ENCODE measurements around the gene TENT4A.

TENT4A gene

GRCh38 chr5:6790346-6790865 is 77.2 kb downstream of the TENT4A start:
- in situ Hi-C loops (cut with MboI; ENCODE audit: low sequenced_read_pairs) = no loop called here

GRCh38 chr5:6791031-6791430 is 77.8 kb downstream of the TENT4A start:
- in situ Hi-C loops (cut with MboI; ENCODE audit: low sequenced_read_pairs) = no loop called here

DNA sequence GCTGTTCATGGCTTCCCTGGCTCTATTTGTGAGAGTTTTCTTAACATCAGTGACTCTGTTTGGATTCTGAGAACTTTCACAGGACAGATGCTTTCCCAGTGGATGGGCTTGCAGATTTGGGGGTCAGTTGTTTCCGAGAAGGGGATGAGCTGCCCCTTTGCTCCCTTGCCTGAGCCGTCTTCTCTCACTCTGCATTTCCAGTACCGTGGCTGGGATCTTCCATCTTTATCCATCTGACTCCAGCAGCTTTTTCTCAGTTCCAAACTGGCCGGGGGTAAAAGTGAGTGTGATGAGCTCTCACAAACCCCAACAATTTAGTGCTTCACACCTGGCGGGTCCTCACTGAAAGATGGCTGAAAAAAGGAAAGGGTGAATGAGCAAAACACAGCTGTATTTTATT is 79.1 kb downstream of the TENT4A start:
- in situ Hi-C loops (cut with MboI; ENCODE audit: low sequenced_read_pairs) = no loop called here

- in situ Hi-C loops (cut with MboI; ENCODE audit: low sequenced_read_pairs) = no loop called here
Measured at GRCh38 chr5:6792911-6793471, 79.8 kb downstream of the TENT4A start.

- in situ Hi-C loops (cut with MboI; ENCODE audit: low sequenced_read_pairs) = no loop called here
Measured at GRCh38 chr5:6801236-6801635, 88.0 kb downstream of the TENT4A start.

GRCh38 chr5:6803981-6804550 is 90.8 kb downstream of the TENT4A start:
- in situ Hi-C loops (cut with MboI; ENCODE audit: low sequenced_read_pairs) = no loop called here

GRCh38 chr5:6804766-6805501 is 91.7 kb downstream of the TENT4A start:
- in situ Hi-C loops (cut with MboI; ENCODE audit: low sequenced_read_pairs) = no loop called here

DNA sequence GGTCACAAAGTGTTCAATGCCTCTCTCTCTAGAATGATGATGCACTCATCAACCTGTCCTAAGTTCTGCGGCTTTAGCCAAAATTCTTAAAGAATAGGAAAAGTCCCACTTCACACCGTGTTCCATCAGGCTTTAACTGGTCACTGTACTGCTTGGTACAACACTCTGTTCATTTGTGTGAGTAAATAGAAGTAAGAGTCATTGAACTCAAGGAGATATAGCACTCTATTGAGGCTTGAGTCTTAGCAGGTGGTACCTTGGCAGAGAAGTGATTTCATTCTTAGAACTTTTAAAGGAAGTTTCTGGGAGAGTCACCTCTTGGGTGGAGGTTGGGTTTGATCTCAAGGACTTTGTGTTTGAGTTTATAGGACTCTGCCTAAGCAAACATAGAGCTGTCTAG is 92.6 kb downstream of the TENT4A start:
- in situ Hi-C loops (cut with MboI; ENCODE audit: low sequenced_read_pairs) = no loop called here

Data from HL-60/S4 (cell line).